OCI-M2 (cell line): ENCODE data around the gene ETNK2.

ENCODE experiments used
- DNase-seq: peaks from one replicate; lab custom pipeline; 2025; ENCODE audit not compliant: unreplicated experiment; lab: John Stamatoyannopoulos, UW

Gene ETNK2

DNA sequence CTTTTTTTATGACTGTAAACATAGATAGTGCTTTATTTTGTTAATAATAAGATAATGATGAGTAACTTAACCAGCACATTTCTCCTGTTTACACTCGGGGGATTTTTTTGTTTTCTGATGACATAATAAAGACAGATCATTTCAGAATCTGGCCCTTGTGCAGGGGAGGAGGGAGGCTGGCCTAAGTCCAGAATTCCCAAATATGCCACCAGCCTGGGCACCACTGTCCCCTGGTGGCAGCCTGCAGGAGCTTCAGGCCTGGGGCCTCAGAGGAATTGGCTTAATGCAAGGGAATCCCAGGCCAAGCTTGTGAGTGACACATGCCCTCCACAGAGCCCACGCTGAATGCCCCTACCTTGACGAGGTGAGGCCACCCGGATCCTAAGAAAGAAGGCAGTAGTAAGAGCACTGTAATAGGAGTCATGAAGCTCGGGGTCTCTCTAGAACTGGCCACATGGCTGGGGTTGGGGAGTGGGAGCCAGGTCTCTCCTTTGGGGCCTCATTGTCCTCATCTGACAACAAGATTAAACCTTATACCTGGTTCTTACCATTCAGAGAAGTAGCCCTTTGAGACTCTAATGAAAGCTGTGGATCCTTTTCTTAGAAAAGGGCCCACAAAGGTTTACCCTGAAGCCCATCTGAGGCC lies 24.1 kb downstream of the ETNK2 start:
- no peak for DNase-seq

- DNase-seq = no peak
Measured at GRCh38 chr1:204126956-204127355, 24.9 kb downstream of the ETNK2 start.

GRCh38 chr1:204126386-204126785 lies 25.5 kb downstream of the ETNK2 start:
- DNase-seq = no peak

- DNase-seq = no peak
Measured at GRCh38 chr1:204125759-204126351, 26.0 kb downstream of the ETNK2 start.

DNA sequence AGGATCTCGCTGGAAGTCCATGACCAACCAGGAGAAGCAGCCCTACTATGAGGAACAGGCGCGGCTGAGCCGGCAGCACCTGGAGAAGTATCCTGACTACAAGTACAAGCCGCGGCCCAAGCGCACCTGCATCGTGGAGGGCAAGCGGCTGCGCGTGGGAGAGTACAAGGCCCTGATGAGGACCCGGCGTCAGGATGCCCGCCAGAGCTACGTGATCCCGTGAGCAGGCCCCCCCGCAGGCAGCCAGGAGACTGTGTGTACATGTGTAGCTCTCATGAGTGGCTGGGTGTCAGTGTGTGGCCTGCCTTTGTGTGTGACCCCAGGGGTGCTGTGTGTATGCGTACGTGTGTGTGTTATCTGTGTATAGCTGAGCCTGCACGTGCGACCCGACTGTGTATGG lies 27.2 kb downstream of the ETNK2 start:
- DNase-seq = no peak

- no peak for DNase-seq
Measured at GRCh38 chr1:204123376-204123775, 28.5 kb downstream of the ETNK2 start.

DNA sequence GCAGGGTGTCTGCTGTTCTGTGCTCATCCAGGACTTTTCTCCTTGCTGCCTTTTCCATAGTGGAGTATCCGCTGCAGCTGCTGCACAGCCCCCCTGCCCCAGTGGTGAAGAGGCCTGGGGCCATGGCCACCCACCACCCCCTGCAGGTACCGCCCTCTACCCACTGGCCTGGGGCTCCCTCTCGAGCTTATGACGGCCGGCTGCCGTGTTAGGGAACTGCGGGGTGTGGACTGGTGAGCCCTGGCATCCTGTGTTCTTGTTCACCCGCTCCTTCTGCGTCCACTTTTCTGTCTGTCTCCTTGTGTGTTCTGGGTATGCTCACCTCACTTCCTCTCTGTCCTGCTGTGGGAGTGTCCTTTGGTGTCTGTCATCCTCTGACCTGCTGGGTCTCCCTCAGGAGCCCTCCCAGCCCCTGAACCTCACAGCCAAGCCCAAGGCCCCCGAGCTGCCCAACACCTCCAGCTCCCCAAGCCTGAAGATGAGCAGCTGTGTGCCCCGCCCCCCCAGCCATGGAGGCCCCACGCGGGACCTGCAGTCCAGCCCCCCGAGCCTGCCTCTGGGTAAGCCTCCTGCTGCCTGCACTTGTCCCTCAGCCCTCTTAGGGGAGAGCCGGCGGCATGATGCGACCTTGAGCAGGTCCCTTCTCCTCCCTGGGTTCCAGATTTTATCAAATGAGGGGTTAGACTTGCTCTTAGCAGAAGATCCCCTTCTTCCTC lies 29.8 kb downstream of the ETNK2 start:
- no peak for DNase-seq

GRCh38 chr1:204116539-204116938 lies 35.3 kb downstream of the ETNK2 start:
- no peak for DNase-seq

DNA sequence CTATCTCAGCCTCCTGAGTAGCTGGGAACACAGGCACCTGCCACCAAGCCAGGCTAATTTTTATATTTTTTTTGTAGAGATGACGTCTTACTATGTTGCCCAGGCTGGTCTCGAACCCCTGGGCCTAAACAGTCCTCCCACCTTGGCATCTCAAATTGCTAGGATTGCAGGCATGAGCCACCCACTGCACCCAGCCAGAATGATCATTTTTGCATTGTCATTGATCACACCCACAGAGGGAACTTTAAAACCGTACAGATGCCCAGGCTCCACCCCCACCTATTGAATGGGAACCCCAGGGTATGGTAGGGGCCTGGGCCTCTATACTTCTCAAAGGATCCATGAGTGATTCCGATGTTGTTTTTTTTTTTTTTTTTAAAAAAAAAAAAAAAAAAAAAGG lies 36.7 kb downstream of the ETNK2 start:
- no peak for DNase-seq

DNA sequence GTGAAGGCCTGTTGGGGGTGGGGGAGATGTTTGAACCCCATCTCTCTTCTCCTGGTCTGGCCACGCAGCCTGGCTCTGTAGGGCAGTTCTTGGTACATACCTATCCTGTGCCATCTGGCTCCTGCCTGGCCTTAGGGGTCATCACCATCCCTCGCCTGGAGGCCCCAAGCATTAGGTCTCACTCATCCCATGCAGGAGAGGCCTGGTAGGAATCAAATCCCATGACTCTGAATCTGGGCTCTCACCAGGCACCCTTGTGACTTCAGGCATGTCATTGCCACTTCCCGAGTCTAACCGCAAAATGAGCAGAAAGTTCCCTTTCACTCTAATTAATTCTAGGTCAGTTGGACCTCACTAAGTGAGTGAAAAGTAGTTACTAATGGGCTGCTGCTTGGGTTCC lies 37.2 kb downstream of the ETNK2 start:
- DNase-seq = no peak

- DNase-seq = no peak
Measured at GRCh38 chr1:204113896-204114295, 37.9 kb downstream of the ETNK2 start.

DNA sequence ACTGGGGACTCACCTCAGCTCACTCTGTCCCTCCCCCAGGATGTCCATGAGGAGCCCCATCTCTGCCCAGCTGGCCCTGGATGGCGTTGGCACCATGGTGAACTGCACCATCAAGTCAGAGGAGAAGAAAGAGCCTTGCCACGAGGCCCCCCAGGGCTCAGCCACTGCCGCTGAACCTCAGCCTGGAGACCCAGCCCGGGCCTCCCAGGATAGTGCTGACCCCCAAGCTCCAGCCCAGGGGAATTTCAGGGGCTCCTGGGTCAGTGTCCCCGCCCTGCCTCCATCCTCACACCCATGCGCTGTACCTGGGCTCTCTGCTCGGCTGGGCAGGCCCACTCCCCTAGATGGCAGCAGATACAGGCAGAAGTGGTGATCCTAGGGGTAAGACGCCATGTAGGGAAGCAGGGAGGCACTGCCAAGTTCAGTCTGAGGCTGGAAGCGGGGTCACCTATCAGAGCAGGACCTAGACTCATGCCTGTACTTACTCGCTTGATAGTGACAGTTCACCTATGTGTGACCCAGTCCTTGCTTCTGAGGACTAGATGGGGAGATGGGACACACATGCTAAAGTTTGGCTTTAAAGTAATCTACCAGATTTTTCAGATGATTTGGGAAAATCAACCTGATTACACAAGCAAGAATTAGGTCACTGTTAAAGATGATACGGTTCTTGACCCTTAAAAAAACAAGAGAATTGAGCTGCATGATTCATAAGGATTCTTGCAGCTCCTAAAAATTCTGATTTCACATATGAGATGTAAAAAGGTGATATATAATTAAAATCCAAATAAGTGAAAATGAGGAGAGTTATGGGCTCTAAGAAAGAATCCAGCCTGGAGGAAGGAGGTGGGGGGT lies 38.7 kb downstream of the ETNK2 start:
- DNase-seq = no peak

DNA sequence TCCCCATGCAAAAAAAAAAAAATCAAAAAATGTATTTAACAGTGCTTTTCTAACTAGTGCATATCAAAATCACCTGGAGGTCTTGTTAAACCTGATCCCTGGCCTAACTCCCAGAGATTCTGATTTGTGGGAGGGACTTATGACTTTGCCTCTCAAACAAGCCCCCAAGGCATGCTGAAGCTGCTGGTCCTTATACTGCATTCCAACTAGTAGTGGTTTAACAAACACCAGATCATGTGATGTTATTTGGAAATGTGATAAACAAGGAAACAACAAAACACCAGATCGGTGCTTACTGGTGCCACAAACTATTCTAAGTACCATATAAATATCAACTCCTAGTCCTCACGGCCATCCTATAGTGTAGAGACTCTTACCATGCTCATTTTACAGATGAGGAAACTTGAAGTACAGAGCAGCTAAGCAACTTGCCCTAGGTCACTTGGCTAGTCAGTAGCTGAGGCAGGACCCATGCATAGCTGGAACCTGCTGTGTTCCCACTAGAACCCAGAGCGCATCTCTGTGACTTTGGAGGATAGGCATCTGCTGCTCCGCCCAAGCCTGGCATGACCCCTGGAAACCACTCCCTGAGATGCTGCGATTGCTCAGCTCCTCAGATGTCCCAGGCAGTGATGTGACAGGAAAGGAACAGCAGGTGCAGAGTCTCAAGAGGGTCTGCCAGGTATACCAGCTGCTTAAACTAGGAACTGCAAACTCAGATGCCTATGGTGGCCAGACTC lies 40.8 kb downstream of the ETNK2 start:
- no peak for DNase-seq

- no peak for DNase-seq
Measured at GRCh38 chr1:204108312-204109141, 43.3 kb downstream of the ETNK2 start.

DNA sequence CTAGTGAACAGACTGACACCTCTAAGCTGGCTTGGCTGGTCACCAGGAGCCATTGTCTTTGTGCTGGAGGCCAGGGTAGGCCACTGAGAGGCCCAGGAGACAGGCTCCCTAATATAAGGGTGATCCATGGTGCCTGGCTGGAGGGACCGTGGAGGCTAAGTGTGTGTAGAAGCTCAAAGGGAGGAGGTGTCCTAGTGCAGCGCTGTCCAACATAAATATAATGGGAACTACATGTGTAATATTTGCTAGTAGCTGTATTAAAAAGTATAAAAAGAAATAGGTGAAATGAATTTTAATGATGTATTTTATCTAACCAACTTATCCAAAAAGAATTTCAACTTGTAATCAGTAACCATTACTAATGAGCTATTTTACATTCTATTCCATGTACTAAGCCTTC lies 44.0 kb downstream of the ETNK2 start:
- DNase-seq = no peak

- DNase-seq = no peak
Measured at GRCh38 chr1:204106825-204107224, 45.0 kb downstream of the ETNK2 start.

GRCh38 chr1:204105131-204105515 lies 46.7 kb downstream of the ETNK2 start:
- no peak for DNase-seq

DNA sequence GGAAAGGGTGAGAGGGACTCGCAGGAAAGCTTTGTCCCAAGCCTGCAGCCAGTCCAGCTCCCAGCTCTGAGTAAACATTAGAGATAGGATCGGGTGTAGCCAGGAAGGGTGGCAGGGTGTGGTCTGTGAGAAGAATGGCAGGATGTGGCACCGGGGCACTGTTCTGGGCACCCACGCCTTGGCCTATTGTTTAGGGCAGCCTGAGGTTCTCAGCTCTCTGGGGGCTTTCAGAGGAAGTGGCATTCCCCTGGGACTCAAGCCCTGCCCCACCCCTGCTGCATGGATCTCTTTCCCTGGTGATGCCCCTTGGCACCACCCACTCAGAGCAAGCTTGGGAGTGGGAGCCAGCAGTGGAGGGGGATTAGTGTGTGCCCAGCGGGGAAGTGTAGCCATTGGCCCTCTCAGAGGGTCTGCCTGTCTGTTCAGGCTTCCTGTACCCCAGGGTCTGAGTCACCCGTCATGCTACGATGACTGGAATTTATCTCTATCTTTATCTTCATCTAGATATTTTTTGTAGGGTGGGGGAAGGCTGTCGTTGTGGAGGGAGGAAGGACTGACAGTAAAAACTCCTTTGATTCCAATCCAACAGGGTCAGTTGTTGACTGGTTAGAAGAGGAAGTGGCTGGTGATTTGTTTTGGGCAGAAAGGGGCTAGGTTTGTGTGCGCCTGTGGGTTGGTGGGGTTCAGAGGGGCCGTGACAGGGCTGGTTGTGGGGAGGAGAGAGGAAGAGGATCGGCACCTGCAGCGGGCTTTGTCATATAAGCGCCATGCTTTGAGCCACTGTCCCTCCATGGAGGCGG lies 47.3 kb downstream of the ETNK2 start:
- no peak for DNase-seq

DNA sequence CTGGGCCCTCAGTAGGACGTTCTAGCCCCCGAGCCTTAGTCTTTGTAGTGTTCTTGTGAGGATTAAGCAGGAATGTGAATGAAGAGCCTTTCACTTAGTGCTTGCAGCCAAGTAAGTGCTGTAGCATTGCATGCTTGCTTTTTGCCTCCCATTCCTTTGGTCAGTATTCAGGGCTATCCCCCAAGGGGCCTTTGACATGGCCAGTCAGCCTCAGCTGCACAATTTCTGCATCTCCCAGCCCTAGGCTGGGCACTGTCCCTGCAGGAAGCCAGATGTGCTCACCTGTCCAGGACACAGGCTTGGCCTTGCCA lies 48.5 kb downstream of the ETNK2 start:
- DNase-seq = no peak
